NCI-H2171 (cell line): ENCODE results near the gene SYT3.

Experiments used
- DNase-seq: peaks from one replicate; lab custom pipeline; 2025; lab: John Stamatoyannopoulos, UW

SYT3 gene

GRCh38 chr19:50639121-50640112 lies at the start of gene SYT3:
TSS of gene SYT3 (minus strand) at chr19:50639881. CDS start at chr19:50637411, 2,470 bp downstream.
- DNase-seq, result peak; percentile 81

GRCh38 chr19:50688766-50689165 lies 49.1 kb upstream of the SYT3 start:
- DNase-seq, result no peak

- DNase-seq, result no peak
These were observed 46.8 kb upstream of the SYT3 start for GRCh38 chr19:50686310-50687032.

- DNase-seq, result no peak
These were observed 39.8 kb upstream of the SYT3 start for GRCh38 chr19:50679177-50680125.

GRCh38 chr19:50678323-50678722 lies 38.6 kb upstream of the SYT3 start:
- no peak for DNase-seq

GRCh38 chr19:50677636-50678035 lies 38.0 kb upstream of the SYT3 start:
- no peak for DNase-seq

- no peak for DNase-seq
These were observed 37.0 kb upstream of the SYT3 start for GRCh38 chr19:50676625-50677197.

- DNase-seq, result no peak
These were observed 33.4 kb upstream of the SYT3 start for GRCh38 chr19:50673118-50673517.

GRCh38 chr19:50670102-50670380 lies 30.4 kb upstream of the SYT3 start:
- DNase-seq, result no peak

GRCh38 chr19:50669302-50670101 lies 29.8 kb upstream of the SYT3 start:
- DNase-seq, result no peak

GRCh38 chr19:50668879-50669278 lies 29.2 kb upstream of the SYT3 start:
- no peak for DNase-seq

GRCh38 chr19:50668416-50668815 lies 28.7 kb upstream of the SYT3 start:
- no peak for DNase-seq

- DNase-seq, result no peak
These were observed 28.1 kb upstream of the SYT3 start for GRCh38 chr19:50667759-50668231.

- DNase-seq, result no peak
These were observed 27.6 kb upstream of the SYT3 start for GRCh38 chr19:50667177-50667758.

- no peak for DNase-seq
These were observed 26.9 kb upstream of the SYT3 start for GRCh38 chr19:50666346-50667176.

- DNase-seq, result no peak
These were observed 24.5 kb upstream of the SYT3 start for GRCh38 chr19:50664204-50664603.

GRCh38 chr19:50663482-50663790 lies 23.8 kb upstream of the SYT3 start:
- no peak for DNase-seq

GRCh38 chr19:50662651-50663481 lies 23.2 kb upstream of the SYT3 start:
- DNase-seq, result no peak
